ENCODE results near the gene DMRTA2. TPM values are rescaled to one million over a fixed set of nuclear protein-coding genes. Genes with fewer than 3 reads are reported as not detected.

DMRTA2 gene
- total RNA-seq, 2 experiments from 2014 or later, result not detected

DNA sequence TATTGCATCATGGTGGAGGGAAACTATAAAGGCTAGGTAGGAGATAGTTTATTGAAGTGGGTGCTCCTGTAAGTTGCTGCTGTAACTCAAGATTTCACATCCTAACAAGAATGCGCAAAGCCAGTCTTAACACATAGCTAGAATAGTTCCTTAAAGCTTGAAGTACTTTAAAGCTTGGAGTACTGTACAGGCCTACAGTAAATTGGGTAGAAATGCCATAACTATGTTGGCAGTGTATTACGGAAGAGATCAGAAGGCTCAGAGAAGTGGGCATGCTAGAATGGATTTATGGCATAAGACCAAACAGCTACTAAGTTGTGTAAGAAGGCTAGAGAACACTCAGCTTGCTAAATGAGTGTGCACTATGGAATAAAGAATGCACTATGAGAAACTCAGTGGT lies 44.5 kb downstream of the DMRTA2 start:
- intact Hi-C loops (cut with micrococcal nuclease; ENCODE audit: unreplicated experiment), result no loop called here
- H3K4me1 ChIP-seq (ENCODE audit: insufficient read depth, low read length, poor library complexity, severe bottlenecking), result no peaks in the 10 kb centered on the region
- TF ChIP-seq, protein P1, sequence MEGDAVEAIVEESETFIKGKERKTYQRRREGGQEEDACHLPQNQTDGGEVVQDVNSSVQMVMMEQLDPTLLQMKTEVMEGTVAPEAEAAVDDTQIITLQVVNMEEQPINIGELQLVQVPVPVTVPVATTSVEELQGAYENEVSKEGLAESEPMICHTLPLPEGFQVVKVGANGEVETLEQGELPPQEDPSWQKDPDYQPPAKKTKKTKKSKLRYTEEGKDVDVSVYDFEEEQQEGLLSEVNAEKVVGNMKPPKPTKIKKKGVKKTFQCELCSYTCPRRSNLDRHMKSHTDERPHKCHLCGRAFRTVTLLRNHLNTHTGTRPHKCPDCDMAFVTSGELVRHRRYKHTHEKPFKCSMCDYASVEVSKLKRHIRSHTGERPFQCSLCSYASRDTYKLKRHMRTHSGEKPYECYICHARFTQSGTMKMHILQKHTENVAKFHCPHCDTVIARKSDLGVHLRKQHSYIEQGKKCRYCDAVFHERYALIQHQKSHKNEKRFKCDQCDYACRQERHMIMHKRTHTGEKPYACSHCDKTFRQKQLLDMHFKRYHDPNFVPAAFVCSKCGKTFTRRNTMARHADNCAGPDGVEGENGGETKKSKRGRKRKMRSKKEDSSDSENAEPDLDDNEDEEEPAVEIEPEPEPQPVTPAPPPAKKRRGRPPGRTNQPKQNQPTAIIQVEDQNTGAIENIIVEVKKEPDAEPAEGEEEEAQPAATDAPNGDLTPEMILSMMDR (conservative IDR thresholded peaks at IDR 0.05; ENCODE audit: low read length), result no peak
- TF ChIP-seq EZH2phosphoT487 (IDR thresholded peaks at IDR 0.05; ENCODE audit: borderline replicate concordance, low read depth, low read length), result no peak
- ChIA-PET POLR2A (no interaction called here), CTCF (ENCODE audit: unreplicated experiment) (interaction anchor here (0.5 kb wide), 1 partner anchor 25 kb away, joined by 3 read pairs; no protein-coding TSS in a partner anchor)
- H3K36me3 ChIP-seq (ENCODE audit: insufficient read depth, low read length), result no peaks in the 10 kb centered on the region
- no peaks in the 10 kb centered on the region for H4K20me1 ChIP-seq (ENCODE audit: insufficient read depth, low read length)
- no peak for DNase-seq (ENCODE audit: low spot score)
- BruUV-seq (replicated peaks), result no TSS peak
- H3K4me3 ChIP-seq (ENCODE audit: low read depth, low read length, poor library complexity, severe bottlenecking), result no peak overlapping the region
- H3K4me2 ChIP-seq (ENCODE audit: low read length), result no peak overlapping the region
- no peak overlapping the region for H3K27ac ChIP-seq (ENCODE audit: low read depth, low read length, poor library complexity, severe bottlenecking)
- H3K79me2 ChIP-seq (ENCODE audit: insufficient read depth, low read depth, low read length), result no peaks in the 10 kb centered on the region
- H2AFZ ChIP-seq (ENCODE audit: low read length), result no peak overlapping the region
- H3K9me2 ChIP-seq (ENCODE audit: insufficient read depth, low read length), result no peaks in the 10 kb centered on the region
- H3K9me3 ChIP-seq (ENCODE audit: low read length), result no peaks in the 10 kb centered on the region

DNA sequence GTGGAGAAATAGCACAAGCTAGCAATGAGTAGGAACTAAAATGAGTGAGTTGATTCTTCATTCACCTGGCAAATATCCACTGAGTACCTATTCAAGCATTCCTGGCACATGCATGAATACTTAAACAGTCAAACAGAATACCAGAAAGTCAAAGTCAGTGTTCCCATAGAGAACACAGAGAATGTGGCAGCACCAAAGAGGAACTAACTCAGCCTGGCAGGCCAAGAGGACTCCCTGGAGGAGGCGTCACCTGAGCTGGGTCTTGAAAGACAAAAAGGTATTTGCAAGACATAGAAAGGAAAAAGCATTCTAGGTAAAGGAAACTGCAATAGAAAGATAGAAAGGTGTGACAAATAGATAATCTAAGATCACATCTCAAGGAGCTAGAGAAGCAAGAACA lies 49.7 kb downstream of the DMRTA2 start:
- H3K79me2 ChIP-seq (ENCODE audit: insufficient read depth, low read depth, low read length), result no peaks in the 10 kb centered on the region
- ChIA-PET CTCF (ENCODE audit: unreplicated experiment) (no interaction called here), POLR2A (no interaction called here)
- H4K20me1 ChIP-seq (ENCODE audit: insufficient read depth, low read length), result no peaks in the 10 kb centered on the region
- no peaks in the 10 kb centered on the region for H3K36me3 ChIP-seq (ENCODE audit: insufficient read depth, low read length)
- no peak overlapping the region for H3K27ac ChIP-seq (ENCODE audit: low read depth, low read length, poor library complexity, severe bottlenecking)
- DNase-seq (ENCODE audit: low spot score), result no peak
- H3K4me2 ChIP-seq (ENCODE audit: low read length), result no peak overlapping the region
- H3K4me3 ChIP-seq (ENCODE audit: low read depth, low read length, poor library complexity, severe bottlenecking), result no peak overlapping the region
- no TSS peak for BruUV-seq (replicated peaks)
- no peaks in the 10 kb centered on the region for H3K9me2 ChIP-seq (ENCODE audit: insufficient read depth, low read length)
- H3K9me3 ChIP-seq (ENCODE audit: low read length), result no peaks in the 10 kb centered on the region
- intact Hi-C loops (cut with micrococcal nuclease; ENCODE audit: unreplicated experiment), result no loop called here
- no peaks in the 10 kb centered on the region for H3K4me1 ChIP-seq (ENCODE audit: insufficient read depth, low read length, poor library complexity, severe bottlenecking)
- TF ChIP-seq, protein P1 (conservative IDR thresholded peaks at IDR 0.05; ENCODE audit: low read length), result no peak
- no peak for TF ChIP-seq EZH2phosphoT487 (IDR thresholded peaks at IDR 0.05; ENCODE audit: borderline replicate concordance, low read depth, low read length)
- H2AFZ ChIP-seq (ENCODE audit: low read length), result no peak overlapping the region

DNA sequence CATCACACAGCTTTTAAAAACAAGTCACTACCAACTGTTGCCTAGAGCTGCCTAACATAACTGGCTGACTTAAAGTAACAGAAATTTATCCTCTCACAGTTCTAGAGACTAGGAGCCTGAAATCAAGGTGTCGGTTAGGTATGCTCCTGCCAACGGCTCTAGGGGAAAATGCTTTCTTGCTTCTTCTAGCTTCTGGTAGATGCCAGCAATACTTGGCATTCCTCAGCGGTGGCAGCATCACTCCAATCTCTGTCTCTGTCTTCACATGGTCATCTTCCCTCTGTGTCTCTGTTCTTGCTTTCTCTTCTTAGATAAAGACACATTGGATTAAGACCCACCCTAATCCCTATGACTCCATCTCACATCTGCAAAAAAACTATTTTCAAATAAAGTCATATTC lies 51.5 kb downstream of the DMRTA2 start:
- H3K36me3 ChIP-seq (ENCODE audit: insufficient read depth, low read length), result no peaks in the 10 kb centered on the region
- TF ChIP-seq EZH2phosphoT487 (IDR thresholded peaks at IDR 0.05; ENCODE audit: borderline replicate concordance, low read depth, low read length), result no peak
- TF ChIP-seq, protein P1 (conservative IDR thresholded peaks at IDR 0.05; ENCODE audit: low read length), result no peak
- H3K4me3 ChIP-seq (ENCODE audit: low read depth, low read length, poor library complexity, severe bottlenecking), result no peak overlapping the region
- no peaks in the 10 kb centered on the region for H3K4me1 ChIP-seq (ENCODE audit: insufficient read depth, low read length, poor library complexity, severe bottlenecking)
- DNase-seq (ENCODE audit: low spot score), result no peak
- H3K4me2 ChIP-seq (ENCODE audit: low read length), result no peak overlapping the region
- no peaks in the 10 kb centered on the region for H4K20me1 ChIP-seq (ENCODE audit: insufficient read depth, low read length)
- H3K27ac ChIP-seq (ENCODE audit: low read depth, low read length, poor library complexity, severe bottlenecking), result no peak overlapping the region
- H3K9me2 ChIP-seq (ENCODE audit: insufficient read depth, low read length), result no peaks in the 10 kb centered on the region
- POLR2A ChIA-PET, result interaction anchor here (0.7 kb wide), 1 partner anchor 238 kb away, joined by 3 read pairs; no protein-coding TSS in a partner anchor
- no peaks in the 10 kb centered on the region for H3K79me2 ChIP-seq (ENCODE audit: insufficient read depth, low read depth, low read length)
- no peaks in the 10 kb centered on the region for H3K9me3 ChIP-seq (ENCODE audit: low read length)
- BruUV-seq (replicated peaks), result no TSS peak
- CTCF ChIA-PET (ENCODE audit: unreplicated experiment), result no interaction called here
- intact Hi-C loops (cut with micrococcal nuclease; ENCODE audit: unreplicated experiment), result no loop called here
- no peak overlapping the region for H2AFZ ChIP-seq (ENCODE audit: low read length)

All from OCI-LY7 (cell line).